Type B pancreatic cell (in vitro differentiated cells): ENCODE data around the gene FURIN. TPM values are rescaled to one million over a fixed set of nuclear protein-coding genes. Genes with fewer than 3 reads are reported as not detected.

ENCODE experiments used
- DNase-seq: peaks from one replicate; pipeline ENCODE4 v3.0.0; 2021; ENCODE audit warnings: mixed read lengths; ENCODE audit not compliant: unreplicated experiment; ENCODE audit errors: extremely low spot score
- H3K27ac Mint-ChIP-seq: 2 replicates; pipeline ENCODE4 v1.8.0; 2021; ENCODE audit warnings: mild to moderate bottlenecking, mixed read lengths
- H3K27me3 Mint-ChIP-seq: 2 replicates; pipeline ENCODE4 v1.8.0; 2021; ENCODE audit warnings: mixed read lengths
- H3K36me3 Mint-ChIP-seq: 2 replicates; pipeline ENCODE4 v1.8.0; 2021; ENCODE audit warnings: mixed read lengths
- H3K4me1 Mint-ChIP-seq: one replicate; pipeline ENCODE4 v1.8.0; 2021; ENCODE audit warnings: mixed read lengths; ENCODE audit not compliant: unreplicated experiment
- H3K4me3 Mint-ChIP-seq: 2 replicates; pipeline ENCODE4 v1.8.0; 2021; ENCODE audit warnings: mild to moderate bottlenecking, mixed read lengths
- H3K9me3 Mint-ChIP-seq: 2 replicates; pipeline ENCODE4 v1.8.0; 2021; ENCODE audit warnings: mixed read lengths
- CTCF ChIP-seq: fragments of 200-600 bp; sonication (generic); conservative IDR thresholded peaks from 2 replicates; pipeline ENCODE4 v1.5.0; 2021; ENCODE audit warnings: antibody characterized with exemption, mild to moderate bottlenecking
- total RNA-seq: library from RNA; stranded (reverse); gene quantifications from 2 replicates; pipeline ENCODE4 v1.2.1, GENCODE V29; 2021; ENCODE audit warnings: low replicate concordance

Gene FURIN
- total RNA-seq, 1 donor from 2014 or later = 37.7 TPM

GRCh38 chr15:90879730-90880366 is 11.5 kb downstream of the FURIN start:
- Mint-ChIP-seq H3K27ac (no peak overlapping the region), H3K9me3 (no peaks in the 10 kb centered on the region)

GRCh38 chr15:90880381-90881145 is 12.2 kb downstream of the FURIN start:
- peaks cover 3% of the 10 kb centered on the region for H3K36me3 Mint-ChIP-seq
- H3K4me3 Mint-ChIP-seq = no peak overlapping the region
- TF ChIP-seq CTCF = no peak
- no peaks in the 10 kb centered on the region for H3K4me1 Mint-ChIP-seq
- H3K27me3 Mint-ChIP-seq = no peaks in the 10 kb centered on the region
- no peaks in the 10 kb centered on the region for H3K9me3 Mint-ChIP-seq
- no peak overlapping the region for H3K27ac Mint-ChIP-seq
- DNase-seq = no peak

More at GRCh38 chr15:90879730-90880366, 11.5 kb downstream of the FURIN start:
- TF ChIP-seq CTCF = no peak
- Mint-ChIP-seq H3K4me3 (no peak overlapping the region), H3K36me3 (peaks cover 3% of the 10 kb centered on the region), H3K27me3 (no peaks in the 10 kb centered on the region), H3K4me1 (no peaks in the 10 kb centered on the region)
- DNase-seq = no peak

- peaks cover 3% of the 10 kb centered on the region for H3K36me3 Mint-ChIP-seq
- no peaks in the 10 kb centered on the region for H3K9me3 Mint-ChIP-seq
- H3K27me3 Mint-ChIP-seq = no peaks in the 10 kb centered on the region
- no peak overlapping the region for H3K27ac Mint-ChIP-seq
- TF ChIP-seq CTCF = no peak
- no peak overlapping the region for H3K4me3 Mint-ChIP-seq
- no peak for DNase-seq
- peaks cover 6% of the 10 kb centered on the region for H3K4me1 Mint-ChIP-seq
These were observed 13.0 kb downstream of the FURIN start for GRCh38 chr15:90881181-90881977.

- peaks cover 6% of the 10 kb centered on the region for H3K4me1 Mint-ChIP-seq
- DNase-seq = peak; percentile 68
- no peak for TF ChIP-seq CTCF
- H3K36me3 Mint-ChIP-seq = no peaks in the 10 kb centered on the region
- no peaks in the 10 kb centered on the region for H3K9me3 Mint-ChIP-seq
- no peak overlapping the region for H3K27ac Mint-ChIP-seq
- no peaks in the 10 kb centered on the region for H3K27me3 Mint-ChIP-seq
- no peak overlapping the region for H3K4me3 Mint-ChIP-seq
These were observed 13.8 kb downstream of the FURIN start for GRCh38 chr15:90881978-90882721.
